GM21390 (cell line): ENCODE results near the gene TCF19.
A peak's percentile ranks its signal among the peaks of the same experiment; 100 is the strongest.
"Not testable (repeated sequence)": the region's sequence is repeated elsewhere in the genome, so short reads cannot be mapped to it uniquely, and the experiment has no call there.

Experiments used
- ATAC-seq: cut with Tn5 transposase; IDR thresholded peaks from one replicate; pipeline ENCODE4 v1.9.1; 2021; ENCODE audit not compliant: unreplicated experiment

The TCF19 gene

GRCh38 chr6:31178143-31179041 lies 20.0 kb downstream of the TCF19 start:
- no peak for ATAC-seq

DNA sequence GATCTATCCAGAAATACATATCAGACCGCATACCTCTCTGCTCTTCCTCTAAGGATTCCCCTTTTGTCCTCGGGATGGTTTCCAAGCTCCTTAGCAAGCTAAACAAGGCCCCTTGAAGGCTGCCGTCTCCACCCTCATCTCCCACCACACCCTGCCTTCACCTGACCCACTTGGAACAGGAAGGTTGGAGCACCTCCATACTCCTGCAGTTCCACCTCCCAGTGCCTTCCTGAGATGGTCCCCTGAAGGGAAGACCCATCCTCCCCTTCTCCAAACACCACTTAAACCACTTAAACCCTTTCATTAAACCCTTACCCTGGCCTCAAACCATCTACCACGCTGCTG lies 20.6 kb downstream of the TCF19 start:
- ATAC-seq: no peak

DNA sequence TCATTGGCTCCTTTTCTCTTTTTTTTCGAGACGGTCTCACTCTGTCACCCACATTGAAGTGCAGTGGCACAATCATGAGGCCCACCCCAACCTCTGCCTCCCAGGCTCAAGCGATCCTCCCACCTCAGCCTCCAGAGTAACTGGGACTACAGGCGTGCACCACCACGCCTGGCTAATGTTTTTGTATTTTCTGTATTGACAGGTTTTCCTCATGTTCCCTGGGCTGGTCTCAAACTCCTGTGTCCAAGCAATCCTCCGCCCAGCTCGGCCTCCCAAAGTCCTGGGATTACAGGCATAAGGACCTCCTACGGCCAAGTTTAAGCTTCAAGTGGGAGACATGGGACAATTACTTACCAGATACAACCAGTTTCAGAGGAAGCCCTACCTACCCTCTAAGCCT lies 21.5 kb downstream of the TCF19 start:
- ATAC-seq: no peak

DNA sequence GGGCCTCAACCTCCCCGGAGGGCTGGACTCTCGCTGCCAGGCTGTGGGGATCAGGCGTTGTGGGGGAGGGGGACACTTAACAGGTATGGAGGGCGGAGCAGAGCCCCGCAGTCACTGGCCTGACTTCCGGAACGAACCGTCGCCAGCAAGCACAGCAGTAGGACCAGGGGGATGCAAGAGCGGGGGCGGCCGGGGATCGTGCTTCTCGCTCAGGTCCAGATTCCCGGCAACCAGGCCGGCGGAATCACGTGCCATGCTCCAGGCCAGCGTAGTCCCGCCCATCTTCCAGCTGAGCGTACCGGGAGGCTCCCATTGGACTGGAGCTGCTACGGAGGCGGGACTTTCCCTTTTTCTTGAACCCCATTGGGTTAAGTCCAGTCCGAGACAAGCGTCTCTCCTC lies 22.1 kb downstream of the TCF19 start:
- no peak for ATAC-seq

GRCh38 chr6:31183287-31183686 lies 24.9 kb downstream of the TCF19 start:
- not testable (repeated sequence) for ATAC-seq

- not testable (repeated sequence) for ATAC-seq
These were observed 25.5 kb downstream of the TCF19 start for GRCh38 chr6:31183859-31184258.

DNA sequence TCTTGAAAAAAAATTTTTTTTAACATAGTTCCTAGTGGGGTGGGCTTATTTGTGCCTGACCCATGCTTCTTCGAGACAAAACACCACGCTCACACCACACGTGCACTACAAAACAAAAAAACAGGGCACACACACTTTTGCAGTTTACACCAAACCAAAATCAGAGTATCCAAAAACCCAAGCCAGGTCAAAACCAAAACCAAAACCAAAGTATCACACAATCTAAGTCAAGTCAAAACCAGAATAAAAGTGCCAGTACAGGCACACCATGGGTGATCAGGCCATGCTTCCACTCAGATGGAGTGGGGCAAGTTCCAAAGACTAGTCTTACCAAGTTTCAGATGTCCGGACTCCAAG lies 27.3 kb downstream of the TCF19 start:
- not testable (repeated sequence) for ATAC-seq

GRCh38 chr6:31186052-31186734 lies 27.8 kb downstream of the TCF19 start:
- ATAC-seq: no peak

DNA sequence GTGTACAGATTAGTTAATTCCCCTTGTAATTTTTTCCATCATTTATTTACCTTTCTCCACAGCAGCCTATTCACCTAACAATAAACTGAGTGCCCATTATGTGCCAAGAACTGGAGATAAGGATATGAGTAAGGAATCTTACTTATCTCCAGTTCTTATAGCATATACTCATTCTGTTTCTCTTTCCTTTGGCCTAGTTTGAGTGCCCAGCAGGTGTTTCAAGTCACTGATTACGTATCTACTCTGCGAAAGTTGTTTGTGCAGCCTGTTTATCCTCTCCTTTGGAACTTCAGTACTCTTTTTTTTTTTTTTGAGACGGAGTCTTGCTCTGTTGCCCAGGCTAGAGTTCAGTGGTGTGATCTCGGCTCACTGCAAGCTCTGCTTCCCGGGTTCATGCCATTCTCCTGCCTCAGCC lies 29.4 kb downstream of the TCF19 start:
- ATAC-seq: no peak

DNA sequence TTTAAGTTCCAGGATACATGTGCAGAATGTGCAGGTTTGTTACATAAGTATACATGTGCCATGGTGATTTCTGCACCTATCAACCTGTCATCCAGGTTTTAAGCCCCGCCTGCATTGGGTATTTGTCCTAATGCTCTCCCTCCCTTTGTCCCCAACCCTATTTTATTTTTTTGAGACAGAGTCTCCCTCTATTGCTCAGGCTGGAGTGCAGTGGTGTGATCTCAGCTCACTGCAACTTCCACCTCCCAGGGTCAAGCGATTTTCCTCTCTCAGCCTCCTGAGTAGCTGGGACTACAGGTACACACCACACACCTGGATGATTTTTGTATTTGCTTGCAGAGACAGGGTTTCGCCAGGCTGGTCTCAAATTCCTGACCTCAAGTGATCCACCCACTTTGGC lies 30.8 kb downstream of the TCF19 start:
- not testable (repeated sequence) for ATAC-seq

DNA sequence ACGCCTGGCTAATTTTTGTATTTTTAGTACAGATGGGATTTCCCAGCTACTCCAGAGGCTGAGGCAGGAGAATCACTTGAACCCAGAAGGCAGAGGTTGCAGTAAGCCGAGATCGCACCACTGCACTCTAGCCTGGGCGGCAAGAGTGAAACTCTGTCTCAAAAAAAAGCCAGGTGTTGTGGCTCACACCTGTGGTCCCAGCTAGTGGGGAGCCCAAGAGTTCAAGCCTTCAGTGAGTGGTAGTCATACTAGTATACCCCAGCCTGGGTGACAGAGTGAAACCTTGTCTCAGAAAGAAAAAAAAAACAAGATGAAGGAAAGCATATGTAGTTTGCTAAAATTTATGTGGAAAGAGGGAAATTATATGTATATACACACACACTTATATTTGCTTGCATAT lies 32.1 kb downstream of the TCF19 start:
- ATAC-seq: peak; percentile 62

DNA sequence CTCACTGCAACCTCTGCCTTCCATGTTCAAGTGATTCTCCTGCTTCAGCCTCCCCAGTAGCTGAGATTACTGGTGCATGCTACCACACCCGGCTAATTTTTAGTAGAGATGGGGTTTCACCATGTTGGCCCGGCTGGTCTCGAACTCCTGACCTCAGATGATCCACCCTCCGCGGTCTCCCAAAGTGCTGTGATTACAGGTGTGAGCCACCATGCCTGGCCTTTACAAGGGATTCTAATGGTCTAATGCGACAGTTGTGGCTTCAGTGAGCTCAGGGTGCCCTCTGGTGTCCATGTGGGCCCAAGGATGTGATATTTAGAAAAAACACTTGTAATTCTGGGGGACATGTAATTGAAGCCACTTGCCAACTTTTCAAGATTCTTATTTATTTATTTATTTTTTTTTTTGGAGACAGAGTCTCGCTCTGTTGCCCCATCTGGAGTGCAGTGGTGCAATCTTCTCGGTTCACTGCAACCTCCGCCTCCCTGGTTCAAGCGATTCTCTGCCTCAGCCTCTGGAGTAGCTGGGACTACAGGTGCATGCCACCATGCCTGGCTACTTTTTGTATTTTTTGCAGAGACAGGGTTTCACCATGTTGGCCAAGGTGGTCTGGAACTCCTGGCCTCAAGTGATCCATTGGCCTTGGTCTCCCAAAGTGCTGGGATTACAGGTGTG lies 34.2 kb downstream of the TCF19 start:
- not testable (repeated sequence) for ATAC-seq

DNA sequence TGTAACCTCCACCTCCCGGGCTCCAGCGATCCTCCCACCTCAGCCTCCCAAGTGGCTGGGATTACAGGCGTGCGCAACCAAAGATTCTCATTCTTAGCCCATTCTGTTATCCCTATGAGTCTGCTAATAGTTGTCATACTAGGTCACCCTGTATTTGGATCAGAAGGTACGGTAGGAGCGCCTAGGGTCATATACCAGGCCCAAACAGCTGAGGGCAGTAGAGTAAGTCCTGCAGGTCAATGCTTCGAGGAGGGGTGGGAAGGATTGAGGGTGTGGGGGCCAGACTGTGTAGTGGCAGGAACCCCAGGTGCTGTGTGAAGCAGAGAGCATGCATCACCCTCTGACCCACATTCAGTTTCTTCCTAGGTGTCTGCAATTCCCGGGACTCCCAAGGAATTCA lies 34.8 kb downstream of the TCF19 start:
- no peak for ATAC-seq

GRCh38 chr6:31194061-31194834 lies 35.9 kb downstream of the TCF19 start:
- no peak for ATAC-seq

- not testable (repeated sequence) for ATAC-seq
These were observed 37.1 kb downstream of the TCF19 start for GRCh38 chr6:31195308-31195979.

DNA sequence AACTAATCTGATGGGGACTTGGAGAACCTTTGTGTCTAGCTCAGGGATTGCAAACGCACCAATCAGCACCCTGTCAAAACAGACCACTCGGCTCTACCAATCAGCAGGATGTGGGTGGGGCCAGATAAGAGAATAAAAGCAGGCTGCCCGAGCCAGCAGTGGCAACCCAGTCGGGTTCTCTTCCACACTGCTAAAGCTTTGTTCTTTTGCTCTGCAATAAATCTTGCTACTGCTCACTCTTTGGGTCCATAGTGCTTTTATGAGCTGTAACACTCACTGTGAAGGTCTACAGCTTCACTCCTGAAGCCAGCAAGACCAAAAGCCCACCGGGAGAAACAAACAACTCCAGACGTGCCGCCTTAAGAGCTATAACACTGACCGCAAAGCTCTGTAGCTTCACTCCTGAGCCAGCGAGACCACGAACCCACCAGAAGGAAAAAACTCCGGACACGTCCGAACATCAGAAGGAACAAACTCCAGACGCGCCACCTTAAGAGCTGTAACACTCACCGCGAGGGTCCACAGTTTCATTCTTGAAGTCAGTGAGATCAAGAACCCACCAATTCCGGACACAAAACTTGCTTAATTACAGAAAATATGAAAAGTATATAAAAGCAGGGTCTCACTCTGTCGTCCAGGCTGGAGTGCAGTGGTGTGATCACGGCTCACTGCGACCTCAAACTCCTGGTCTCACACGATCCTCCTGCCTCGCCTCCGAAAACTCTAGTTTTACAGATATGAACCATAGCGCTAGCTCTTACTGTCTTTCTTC lies 38.0 kb downstream of the TCF19 start:
- not testable (repeated sequence) for ATAC-seq

GRCh38 chr6:31197559-31198305 lies 39.3 kb downstream of the TCF19 start:
- ATAC-seq: peak; percentile 61

DNA sequence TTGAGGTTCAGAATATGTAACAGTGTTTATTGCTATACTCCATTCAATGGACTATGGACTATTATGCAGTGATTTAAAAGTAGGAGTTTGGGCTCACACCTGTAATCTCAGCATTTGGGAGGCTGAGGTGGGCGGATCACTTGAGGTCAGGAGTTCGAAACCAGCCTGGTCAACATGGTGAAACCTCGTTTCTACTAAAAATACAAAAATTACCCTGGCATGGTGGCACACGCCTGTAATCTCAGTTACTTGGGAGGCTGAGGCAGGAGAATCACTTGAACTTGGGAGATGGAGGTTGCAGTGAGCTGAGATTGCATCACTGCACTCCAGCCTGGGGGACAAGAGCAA lies 40.7 kb downstream of the TCF19 start:
- ATAC-seq: not testable (repeated sequence)
